Dermis microvascular lymphatic vessel endothelial cell (primary cell): ENCODE results near the gene NR6A1. TPM values are rescaled to one million over a fixed set of nuclear protein-coding genes. Genes with fewer than 3 reads are reported as not detected.

ENCODE experiments used
- DNase-seq, 2 donors: peaks; one replicate each; pipeline versions ENCODE4 v3.0.0 to v3.0.0-alpha.2; 2010; ENCODE audit warnings: low read depth in 2 of 2
- total RNA-seq: library from RNA; depleted of rRNA; stranded (reverse); fragments of >200 nt; gene quantifications from 2 replicates; pipeline ENCODE4 v1.2.1, GENCODE V29; 2014

Gene NR6A1
- total RNA-seq, 1 donor from 2014 or later = 0.77 TPM

DNA sequence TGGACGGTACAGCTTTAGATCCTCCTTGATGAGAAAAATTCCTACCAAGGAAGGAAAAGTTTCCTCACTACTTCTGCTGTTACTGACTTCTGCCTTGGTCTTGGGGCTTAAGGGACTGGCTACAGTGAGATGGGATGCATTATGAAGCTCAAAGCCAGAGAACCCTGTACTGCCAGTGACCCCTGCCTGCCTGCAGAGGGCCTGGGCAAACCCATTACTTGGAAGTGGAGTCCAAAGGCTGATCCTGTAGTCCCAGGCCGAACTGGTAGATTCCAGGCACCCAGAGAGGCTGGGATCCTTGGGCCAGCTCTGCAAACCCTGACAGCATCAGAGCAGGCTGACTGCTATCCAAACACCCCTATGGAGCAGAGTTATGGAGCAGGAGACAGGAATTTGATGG, 238.2 kb downstream of the NR6A1 start:
- no peak for DNase-seq

DNA sequence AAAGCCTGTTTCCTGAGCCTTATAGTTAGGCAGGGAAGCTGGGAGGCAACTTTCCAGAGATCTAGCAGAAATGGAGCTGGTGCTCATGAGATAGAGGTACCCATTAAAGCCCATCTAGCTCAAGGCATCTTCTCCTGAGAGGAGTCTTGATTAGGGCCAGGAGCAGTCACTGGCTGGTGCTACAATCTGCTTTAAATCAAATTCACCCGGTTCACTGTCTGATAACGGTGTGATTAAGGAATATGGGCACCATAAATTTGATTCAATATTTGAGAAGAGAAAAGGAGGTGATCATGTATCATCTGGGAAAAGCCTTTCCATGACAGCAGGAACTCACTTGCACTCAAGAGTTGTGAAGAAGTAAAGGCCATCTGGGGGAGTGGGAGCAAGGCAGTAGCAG, 240.0 kb downstream of the NR6A1 start:
- DNase-seq = no peak

DNA sequence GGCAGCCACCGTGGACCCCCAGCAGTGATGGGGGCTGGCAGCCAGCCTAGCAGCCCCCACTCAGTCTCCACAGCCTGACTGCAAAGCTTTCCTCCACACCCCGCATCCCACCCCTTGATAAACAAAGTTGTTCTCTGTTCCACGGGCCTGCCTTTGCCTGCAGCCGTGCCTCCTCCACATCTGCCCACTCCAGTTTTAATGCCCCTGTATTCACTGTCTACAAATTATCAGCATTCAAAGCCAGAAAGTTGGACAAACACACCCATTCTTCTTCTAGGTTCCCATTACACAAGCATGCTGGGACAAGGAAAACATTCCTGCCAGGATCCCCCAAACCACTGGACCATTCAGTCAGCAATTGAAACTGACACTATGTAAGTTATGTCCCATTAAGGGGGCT, 240.9 kb downstream of the NR6A1 start:
- no peak for DNase-seq

DNA sequence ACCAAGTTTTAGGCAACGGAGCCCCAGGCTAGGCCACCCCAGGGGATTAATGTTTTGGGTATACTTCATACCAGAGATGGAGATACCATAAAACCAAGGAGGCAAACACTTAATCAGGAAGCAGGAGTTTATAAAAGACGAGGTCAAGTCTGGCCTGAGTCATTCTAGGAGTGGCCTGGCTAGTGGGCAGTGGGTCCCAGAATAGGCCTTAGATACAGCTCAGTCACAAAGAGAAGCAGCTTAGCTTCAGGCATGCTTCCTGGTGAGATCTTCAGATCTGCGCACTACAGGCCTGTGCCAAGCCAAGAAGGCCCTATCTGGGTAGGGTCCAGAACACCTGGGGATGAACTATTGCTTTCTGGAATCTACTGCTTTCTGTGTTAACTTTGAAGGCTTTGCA, 243.3 kb downstream of the NR6A1 start:
- DNase-seq = no peak

DNA sequence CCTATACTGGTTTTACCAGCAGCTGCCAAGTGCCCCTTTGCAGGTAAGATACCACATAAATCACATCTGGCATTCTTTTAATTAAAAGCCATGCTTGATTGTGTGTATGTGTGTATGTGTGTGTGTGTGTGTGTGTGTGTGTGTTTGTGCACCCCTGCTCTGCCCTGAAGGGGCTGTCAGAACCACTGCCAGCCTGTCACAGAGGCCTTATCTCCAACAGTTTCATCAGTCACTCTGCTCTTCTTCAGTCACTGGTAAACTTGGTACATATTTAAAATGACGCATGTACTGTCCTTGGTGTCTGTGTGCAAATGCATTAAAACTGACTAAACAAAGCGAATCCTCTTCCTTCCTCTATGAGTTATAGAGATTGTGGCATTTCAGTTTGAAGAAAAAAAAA, 244.9 kb downstream of the NR6A1 start:
- DNase-seq = no peak

DNA sequence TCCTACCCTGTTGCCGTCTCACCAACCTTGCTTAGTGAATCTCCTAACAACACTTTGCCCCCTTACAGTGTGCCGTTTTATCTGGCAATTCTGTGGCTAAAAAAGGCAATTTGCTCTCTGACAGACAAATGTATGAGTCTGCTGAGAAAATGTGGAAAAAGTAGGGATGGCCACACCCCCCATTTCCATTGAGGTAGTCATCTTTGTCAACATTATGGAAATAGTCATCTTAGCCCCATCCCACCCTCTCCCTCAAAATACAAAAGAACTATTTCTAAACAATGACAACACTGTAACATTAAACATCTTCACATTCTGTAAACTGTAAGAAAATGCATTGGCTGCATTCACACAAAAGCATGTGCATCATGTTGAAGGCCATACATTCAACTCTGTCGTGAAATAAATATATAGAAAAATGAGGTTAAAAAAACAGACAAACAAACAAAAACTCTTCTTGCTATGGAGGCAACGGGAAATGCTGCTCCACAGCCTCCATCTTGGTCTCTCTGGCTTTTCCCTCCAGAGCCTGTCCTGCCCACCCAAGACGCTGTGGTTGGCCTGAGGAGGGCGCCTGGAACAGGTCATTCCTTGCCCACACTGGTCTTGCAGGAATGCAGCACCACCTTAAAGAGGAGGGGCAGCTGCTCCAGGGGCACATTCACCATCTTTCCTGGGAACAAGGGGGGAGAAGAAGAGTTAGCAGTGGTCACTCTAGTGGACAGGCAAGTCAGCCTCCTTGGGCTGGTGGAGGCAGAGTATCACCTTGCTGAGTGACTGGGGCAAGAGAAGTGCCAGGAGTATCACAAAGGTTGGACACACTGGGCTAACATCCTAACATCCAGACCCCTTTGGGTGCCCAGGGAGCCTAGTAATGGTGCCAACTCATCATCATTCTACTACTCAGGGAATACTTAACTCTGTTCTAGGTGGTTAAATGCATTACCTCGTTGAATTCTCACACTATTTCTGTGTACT, 248.7 kb downstream of the NR6A1 start:
- no peak for DNase-seq

DNA sequence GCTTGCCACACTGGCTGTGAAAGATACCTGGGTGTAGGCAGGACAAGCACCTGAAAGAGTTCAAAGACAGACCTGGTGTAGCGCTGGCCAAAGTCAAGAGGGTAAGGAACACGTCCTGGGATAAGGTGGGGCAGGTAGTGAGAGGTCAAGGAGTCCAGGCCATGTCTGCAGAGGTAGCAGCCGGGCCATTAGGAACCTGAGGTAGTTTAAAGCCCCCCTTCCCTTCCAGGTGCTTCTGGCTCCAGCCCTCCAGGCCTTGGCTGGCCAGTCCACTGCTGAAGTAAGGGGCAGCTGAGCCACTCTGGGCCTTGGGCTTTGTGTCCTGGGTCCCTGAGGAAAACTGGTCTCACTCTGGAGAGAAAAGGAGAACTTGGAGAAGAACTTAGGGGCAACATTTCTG, 250.0 kb downstream of the NR6A1 start:
- no peak for DNase-seq

DNA sequence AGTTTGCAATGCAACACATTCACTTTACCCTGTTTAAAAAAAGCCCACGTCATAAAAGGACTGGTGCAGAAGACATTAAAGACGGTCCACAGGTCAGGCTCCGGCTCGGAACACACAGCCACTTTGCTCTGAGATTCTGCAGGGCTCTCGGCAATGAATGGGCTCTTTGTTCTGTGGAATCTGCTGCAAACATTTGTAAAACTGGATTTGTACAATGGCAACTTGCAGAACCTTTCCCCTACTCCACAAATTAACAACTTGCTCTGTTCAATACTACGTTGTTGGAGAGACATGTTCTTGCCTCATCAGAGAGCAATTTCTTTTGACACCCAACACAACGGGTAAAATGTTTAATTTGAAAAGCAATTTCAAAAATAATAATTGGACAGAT, 250.9 kb downstream of the NR6A1 start:
- no peak for DNase-seq

DNA sequence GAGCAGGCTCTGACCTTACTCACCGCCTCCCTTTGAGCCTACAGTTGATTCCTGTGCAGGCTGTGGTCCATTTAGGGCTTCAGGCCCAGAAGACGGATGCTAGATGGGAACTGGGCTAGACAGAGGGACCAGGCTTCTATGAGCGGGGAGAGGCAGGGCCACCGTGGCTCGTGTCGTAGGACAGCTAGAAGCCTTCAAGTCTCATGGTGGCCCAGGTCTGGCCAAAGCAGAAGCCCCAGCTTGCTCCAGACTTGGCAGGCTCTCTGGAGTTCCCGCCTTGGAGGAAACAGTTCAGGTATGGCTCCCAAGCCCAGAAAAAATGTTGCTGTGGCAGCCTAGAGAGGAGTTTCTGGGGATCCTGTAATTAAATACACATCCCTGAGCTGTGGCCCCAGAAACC, 253.0 kb downstream of the NR6A1 start:
- DNase-seq = no peak

DNA sequence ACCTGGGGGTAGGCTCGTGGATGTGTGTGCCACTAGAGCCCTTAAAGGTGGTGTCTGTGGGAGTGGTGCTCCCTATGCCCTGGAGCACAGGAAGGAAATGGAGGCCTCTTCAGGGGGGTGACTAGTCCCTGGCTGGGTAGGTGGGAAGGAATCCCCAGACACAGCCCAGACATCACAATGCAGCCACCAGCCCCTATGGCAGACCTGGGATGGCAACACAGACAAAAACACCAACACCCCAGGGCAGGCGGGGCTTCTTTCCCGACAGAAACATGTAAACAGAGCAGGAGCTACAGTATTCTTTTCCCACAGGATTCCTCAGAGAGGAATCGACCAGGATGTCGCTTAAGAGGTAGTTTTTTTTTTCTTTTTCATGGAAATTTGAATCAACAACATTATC, 253.5 kb downstream of the NR6A1 start:
- DNase-seq = no peak

DNA sequence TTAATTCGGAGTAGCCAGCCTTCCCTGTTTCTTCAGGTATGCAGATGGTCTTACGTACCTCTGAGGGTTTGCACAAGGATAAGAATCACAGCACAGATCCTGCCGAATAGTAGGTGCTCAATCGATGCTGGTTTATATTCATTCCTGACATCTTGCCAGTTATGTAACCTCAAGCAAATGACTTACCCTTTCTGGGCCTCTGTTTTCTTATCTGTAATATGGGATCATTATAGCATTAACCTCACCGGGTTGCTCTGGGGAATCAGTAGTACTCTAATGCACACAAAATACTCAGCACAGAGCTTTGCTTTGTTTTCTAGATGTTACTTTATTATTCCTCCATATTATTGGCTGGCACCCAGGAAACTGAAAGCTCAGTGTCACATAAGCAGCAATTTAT, 256.2 kb downstream of the NR6A1 start:
- no peak for DNase-seq

DNA sequence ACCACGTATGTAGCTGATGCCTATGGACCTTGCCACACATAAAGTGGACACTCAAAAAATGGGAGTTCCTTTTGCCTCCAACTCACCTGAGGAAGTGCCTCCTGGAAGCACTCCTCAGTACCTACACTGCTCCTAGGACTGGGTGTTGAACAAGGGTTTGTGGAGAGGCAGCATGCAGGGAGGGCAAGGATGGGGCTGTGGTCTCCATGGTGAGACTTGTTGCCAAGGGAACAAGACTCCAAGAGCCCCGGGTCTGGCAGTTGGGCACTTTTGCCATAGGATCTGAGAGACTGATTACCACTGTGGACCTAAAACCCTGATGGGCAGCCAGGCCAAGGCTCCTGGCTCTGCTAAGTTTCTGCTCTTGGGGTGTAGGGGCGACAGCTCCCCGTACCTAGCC, 257.0 kb downstream of the NR6A1 start:
- DNase-seq = no peak

DNA sequence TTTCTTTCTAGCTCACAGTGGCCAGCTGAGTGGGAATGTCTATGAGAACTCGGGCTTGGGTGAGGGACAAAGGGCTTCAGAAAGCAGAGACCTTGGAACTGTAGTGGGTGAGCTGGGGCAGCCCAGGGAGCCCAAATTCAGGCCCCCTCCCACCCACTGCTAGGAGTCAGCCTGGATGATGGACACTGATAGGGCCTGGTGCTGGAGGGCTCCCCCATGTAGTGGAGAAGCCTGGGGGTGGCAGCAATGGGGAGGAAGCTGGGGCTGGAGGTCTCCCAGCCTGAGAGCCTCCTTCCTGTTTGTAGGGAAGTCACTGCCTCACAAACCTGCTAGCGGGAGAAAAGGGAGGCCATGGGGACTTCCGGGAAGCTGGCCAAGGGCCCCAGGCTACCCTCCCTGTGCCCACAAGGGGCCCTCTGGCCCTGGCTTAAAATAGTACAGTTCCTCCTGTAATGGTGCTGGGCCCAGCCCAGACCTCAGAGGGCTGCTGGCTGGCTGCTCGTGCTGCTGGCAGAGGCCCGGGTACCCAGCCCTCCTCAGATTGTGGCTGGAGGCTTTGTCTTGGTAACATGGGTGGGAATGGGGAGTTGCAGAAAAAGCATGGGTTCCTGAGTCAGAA, 257.6 kb downstream of the NR6A1 start:
- no peak for DNase-seq

DNA sequence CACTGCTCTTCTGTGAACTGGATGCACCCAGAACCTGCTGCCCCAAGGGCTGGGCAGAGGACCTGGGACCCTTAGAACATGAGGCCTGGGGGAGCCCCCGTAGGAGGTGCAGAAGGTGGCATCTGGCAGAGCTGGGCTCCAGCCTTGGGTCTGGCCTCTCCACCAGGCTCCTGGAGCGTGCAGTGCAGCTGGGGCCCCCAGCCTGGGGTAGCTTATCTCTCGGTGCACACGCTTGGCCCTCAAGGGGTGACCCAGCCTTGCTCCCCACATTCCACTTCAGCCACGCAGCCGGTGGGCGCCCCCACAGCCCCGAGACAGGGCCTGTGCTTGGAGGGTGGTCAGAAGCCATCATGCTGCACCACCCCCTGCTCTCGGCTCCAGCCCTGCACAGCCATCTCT, 258.3 kb downstream of the NR6A1 start:
- DNase-seq = no peak

DNA sequence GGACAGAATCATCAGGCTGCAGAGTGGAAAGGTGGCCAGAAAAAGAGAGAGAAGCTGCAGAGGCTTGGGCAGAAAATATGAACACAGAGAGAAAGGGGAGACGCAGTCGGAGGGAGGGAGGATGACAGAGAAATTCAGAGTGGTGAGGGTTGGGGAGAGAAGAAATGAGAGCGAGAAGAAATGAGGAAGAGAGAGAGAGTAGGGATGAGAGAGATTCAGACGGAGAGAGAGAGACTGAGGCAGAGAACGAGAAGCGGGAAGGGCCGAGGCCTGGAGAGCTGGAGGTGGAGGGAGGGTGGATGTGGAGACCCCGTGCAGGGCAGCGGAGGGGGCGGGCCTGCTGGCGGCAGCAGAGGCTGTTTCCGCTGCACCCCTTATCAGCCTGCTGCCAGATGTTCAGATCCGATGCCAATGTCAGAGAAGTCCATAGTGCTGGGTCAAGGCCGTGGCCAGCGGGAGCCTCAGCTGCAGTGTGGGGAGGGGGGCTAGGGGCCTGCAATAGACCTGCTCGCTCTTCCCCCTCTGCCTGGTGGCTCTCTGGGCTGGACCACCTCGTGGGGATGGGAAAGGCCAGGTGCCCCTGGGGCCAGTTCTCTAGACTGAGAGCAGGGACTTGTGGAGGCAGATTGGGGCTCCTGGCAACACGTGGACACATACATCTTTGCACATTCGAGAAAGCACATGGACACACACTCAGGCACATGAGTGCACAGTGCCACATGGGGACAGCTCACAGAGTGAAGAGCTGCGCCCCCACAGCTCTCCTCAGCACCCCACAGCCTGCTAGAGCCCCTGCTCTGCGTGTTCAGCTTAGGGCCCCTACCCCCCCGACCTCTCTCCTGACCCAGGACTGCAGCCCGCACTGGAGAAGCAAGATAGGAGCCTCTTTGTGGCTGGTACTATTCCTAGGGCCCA, 259.0 kb downstream of the NR6A1 start:
- peak; percentile 11 to 31 for DNase-seq

DNA sequence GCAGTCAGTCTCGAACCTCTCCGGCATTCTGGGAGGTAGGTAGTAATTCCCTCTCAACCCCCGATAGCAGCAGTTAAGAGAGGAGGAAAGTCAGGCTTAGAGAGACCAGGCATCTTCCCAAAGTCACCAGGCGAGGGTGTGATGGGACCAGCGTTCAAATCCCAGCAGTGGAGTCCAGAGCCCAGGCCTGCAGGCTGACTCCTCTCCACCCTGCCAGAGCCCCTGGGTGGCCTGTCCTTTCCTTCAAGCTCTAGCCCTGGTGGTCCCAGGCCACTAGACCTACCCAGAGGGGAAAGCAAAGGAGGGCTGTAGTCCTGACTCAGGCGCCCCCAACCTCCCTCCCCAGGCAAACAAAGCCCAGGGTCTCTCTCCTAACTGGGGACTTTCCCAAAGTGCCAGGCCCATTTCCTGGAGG, 259.7 kb downstream of the NR6A1 start:
- DNase-seq = no peak

DNA sequence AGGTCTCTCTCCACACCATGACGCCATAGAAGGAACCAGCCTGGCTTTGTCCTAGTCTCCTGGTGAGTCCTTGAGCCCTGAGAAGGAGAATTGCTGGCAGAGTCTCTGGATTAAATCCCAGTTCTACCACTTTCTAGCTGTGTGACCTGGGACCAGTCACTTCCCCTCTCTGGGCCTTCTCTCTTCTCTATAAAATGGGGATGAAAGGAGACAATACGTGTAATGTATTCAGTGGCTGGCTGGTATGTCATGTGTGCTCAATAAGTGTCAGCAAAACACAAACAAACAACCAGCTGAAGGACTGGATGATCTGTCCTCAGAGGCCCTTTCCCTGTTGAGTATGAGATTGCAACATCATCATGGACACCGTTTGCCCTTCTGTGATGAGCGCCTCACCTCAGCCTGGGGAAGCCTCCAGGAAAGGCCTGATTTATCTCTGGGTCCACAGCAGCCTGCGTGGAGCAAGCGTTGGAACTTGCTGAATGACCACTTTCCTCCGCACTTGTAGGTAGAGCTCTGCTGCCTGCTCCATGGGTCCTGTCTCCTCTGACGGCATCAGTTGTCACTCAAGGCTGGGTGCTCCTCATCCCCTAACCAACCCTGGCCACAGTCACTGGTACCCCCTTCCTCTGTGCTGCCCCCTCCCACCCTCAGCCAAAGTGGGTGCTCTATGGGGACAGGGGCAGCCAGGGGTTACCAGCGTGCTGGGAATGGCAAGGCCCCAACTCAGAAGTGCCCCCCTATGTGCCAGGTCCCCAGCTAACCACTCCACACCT, 260.3 kb downstream of the NR6A1 start:
- no peak for DNase-seq

DNA sequence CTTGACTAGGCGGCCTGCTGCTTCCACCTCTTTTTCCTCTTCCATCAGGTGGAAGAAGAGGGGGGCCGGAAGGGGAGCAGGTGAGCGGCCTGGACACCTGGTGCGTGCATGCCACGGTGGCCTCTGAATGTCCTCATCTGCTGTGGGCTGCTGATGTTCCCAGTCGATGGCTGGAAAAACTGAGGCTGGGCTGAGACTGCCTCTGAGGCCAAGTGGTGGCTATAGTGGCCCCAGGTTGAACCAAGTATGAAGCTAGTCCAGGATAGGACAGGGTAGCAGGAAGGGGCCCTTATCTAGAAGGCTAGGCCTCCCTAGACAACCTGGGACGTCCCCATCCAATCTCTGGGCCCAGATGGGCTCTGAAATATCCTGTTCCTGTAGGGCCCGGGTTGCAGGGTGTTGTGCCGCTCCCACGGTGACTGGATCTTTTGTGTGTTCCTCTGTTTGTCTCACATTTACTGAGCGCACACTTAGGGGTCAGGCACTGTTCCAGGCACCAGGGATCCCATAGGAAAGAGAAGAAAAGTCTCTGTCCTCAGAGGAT, 263.2 kb downstream of the NR6A1 start:
- no peak for DNase-seq

DNA sequence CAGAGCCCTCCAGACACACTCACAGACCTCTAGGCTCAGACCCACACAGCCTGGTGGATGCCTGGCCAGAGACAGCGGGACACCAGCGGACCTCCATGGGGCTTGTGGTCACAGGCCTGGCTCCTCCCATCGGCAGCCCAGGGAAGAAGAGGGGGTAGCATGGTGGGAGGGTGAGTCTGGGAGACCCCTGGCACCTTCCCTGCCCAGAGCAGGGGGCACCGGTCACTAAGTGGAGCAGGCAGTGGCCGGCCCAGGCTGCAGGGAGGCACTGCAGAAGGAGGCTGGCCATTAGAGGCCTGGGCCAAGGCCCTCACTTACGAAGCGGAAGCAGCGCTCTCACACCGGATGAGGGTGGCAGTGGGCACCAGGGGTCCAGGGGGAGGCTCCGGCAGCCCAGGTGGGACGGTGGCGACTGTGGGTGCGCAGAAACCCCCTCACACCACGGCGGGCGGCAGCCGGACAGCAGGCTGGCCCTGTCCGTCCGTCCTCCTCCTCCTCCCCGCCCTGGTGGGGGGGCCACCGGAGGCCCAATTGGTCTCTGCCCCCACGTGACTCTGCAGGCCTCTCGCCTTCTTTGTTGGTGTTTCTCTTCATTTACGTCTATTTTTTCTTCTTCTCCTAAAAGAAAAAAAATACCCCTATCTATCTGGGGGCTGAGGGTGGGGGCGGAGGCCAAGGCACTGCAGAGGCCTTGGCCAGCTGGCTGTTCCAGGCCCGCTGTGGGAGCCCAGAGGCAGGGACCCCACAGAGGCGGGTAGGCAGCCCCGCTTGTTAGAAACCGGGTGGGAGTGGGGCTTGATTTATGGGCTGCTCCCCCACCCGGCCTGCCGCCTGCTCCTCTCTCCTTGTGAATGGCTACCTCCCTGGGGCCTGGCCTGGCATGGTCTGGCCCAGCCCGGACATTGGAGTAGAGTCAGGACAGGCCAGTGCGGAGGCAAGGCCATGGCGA, 263.9 kb downstream of the NR6A1 start, which contains the start of gene NR5A1:
NR5A1 (minus strand) TSS at position 469 of the 949 bp plus-strand sequence. CDS start 4,004 bp downstream, outside the sequence.
- DNase-seq = no peak

DNA sequence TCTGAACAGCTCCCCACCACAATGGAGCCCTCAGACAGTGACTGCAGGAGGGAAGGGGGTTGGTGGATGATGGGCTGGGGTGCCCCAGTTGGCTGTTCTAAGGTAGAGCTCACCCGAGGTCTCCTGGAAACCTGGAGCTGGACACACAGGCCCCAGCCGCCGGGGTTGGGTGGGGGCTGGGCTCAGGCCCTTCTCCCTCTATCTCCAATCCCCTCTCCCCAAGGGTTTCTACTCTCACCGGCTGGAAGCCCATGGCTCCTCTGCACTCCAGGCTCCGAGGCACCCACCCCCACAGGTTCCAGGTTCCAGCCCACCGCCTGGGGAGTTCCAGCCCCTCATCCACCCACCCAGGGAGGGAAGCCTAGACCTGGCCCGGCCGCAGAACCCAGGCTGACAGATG, 264.7 kb downstream of the NR6A1 start:
- no peak for DNase-seq
